ENCODE measurements around the gene ZNF385A.
"Not testable (repeated sequence)": the region's sequence is repeated elsewhere in the genome, so short reads cannot be mapped to it uniquely, and the experiment has no call there.

ZNF385A gene

GRCh38 chr12:54352891-54353874, 31.4 kb downstream of the ZNF385A start:
- DNase-seq, result no peak

DNA sequence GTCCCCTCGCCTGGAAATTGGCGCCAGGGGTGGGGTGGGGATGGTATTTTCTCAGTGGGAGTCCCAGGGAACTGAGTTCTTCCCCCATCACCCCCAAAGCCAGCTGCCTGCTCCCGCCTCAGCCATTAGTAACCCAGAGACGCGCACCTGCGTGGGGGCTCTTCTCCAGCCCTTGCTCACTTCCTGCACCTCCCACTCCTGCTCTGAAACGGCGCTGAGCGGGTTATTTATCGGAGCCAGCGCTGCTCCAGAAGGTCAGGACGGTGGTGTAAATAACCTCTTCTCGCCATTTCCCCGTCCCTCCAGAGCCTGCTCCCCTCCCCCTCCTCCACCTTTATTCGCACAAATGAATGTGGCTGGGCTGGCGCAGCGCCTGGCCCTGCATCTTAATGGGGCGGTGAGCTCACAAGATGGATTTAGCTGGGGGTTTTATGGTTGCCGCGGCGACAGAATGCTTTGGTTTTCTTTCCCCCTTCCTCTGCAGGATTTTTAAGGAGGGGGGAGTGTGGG, 32.5 kb downstream of the ZNF385A start:
- peak; percentile 70 for DNase-seq

- no peak for DNase-seq
Observed at GRCh38 chr12:54351341-54351740, 33.2 kb downstream of the ZNF385A start.

GRCh38 chr12:54350743-54351142, 33.8 kb downstream of the ZNF385A start:
- DNase-seq, result no peak

GRCh38 chr12:54349679-54350078, 34.9 kb downstream of the ZNF385A start:
- no peak for DNase-seq

GRCh38 chr12:54349036-54349435, 35.5 kb downstream of the ZNF385A start:
- DNase-seq, result no peak

GRCh38 chr12:54341378-54342300, 42.9 kb downstream of the ZNF385A start:
- no peak for DNase-seq

DNA sequence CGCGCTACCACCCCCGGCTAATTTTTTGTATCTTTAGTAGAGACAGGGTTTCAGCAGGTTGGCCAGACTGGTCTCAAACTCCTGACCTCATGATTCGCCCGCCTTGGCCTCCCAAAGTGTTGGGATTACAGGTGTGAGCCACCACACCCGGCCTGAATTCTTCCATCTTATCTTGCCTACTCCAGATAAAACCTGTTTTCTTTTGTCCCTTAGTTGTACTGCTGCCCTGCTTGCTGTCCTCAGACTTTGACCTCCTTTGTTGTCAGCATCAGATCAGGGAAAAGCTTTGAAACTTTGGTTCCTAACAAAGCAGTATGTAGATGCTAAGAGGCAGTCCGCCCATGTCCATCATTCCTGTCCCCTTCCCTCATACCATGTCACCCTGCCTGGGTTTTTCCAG, 43.7 kb downstream of the ZNF385A start:
- no peak for DNase-seq

DNA sequence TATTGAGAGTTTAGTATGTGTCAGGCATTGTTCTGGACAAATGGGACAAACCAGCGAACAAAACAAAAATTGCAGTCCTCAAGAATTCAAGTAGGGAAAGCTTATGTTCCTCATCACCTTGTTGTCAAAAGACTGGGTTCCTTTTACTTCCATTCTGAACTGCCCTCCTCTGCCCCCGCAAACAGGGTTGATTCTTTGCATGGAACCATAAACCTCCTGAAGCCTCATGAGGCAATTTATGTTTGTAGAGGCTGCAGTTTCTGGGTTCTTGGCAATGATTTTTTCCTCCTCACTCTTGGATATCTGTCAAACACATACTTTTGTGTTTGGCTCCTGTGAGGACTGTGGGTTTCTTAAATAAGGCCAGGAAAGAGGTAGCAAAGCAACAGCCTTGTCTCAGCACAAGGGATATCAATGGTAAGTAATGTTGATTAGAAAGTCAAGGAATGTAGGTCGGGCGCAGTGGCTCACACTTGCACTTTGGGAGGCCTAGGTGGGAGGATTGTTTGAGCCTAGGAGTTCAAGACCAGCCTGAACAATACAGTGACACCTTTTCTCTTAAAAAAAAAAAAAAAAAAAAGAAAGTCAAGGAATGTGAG, 45.7 kb downstream of the ZNF385A start:
- no peak for DNase-seq

DNA sequence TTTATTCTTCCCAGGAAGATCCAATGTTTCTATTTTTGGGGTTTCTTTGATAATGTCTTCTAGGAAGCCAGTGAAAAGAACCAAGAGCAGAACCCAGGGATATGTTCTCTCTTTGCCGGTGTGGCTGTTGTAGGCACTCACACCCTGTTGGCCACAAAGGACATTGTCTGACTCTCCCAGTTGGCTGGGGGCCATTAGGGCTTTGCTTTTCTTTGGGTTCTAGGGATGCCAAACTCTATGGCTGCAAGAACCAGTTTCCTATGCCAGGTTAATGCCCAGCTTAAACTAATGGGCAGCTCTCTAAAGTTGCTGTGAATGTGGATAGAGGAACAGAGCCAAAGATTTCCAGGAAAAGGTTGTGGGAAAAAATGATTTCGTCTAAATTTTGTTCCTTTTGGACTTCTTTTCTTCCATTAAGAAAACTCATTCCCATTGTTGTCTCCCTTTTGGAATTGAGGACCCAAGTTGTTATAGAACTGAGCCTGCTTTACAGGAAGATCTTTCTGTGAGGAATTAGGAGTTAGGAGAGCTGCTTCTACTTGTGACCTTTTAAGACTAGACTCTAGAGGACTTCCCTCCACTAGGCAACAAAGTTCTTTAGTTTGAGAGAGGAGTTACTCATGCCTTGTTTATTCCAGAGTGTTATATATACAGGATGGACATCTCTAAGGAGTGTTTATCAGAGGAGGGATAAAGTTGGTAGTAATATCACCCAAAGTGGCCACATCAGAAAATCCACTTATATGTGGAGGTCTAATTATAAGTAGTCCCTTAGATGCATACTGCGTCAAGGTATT, 46.5 kb downstream of the ZNF385A start:
- no peak for DNase-seq

DNA sequence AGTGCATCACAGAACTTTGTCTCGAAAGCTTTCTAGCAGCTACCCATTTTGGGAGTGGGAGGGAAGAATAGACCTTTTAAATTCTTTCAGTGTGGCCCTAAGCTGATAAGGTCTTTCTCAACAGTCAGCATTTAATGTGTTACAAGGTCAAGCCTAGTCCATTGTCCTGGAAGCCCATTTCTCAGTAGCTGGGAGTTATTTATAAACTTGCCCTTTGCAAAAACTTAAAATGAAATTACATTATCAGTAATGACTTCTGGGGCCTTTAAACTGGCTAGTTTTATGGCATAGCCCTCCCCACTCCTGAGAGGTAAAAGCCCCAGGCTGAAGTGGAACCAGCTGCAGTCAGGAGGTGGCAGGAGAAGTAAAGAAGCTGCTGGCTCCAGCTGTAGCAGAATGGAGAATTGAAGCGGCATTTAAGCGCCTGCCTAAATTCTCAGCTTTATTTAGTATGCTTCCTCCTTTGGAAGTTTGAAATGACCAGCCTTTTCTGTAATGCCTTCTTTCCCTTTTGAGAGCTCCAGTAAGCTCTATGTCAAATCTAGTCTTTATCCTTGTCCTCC, 47.2 kb downstream of the ZNF385A start:
- DNase-seq, result no peak

DNA sequence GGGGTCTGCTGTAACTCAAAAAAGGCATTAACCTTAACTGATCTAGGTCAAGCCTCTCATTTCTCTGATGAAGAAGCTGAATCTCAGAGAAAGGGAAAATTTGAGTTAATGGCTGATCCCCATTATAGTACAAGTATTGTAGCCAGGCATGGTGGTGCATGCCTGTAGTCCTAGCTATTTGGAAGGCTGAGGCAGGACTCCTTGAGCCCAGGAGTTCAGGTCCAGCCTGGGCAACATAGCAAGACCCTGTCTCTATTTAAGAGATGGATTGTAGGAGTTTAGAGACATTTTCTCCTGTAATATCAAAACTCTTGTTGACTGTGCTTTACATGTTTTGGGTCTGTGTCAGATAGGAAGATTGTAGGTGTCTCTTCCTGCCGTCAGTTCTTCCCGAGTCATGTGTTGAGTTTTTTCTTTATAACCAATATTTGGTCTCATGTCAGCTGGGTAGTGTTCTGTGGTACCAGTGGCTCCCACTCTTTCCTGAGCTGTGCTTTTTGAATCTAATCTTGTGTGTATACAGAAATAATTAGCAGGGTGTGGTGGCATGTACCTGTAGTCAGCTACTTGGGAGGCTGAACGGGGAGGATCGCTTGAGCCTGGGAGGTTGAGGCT, 51.0 kb downstream of the ZNF385A start:
- no peak for DNase-seq

DNA sequence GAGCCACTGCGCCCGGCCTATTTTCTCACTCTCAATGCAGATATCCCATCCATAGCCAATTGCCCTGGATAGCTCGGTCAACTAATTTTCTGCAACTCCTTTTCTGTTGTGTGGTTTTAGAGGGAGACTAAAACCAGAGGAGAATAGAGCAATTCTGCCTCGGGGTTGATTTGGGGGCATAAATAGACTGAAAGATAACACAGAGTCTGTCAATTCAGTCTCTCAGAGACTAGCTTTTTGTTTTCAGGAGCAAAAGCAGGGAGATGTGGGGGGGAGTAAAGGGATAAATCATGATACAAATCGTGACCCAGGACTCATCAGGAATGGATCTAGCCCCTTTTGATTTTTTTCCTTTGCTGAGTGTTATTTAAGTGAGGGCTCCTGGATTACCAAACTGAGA, 53.1 kb downstream of the ZNF385A start:
- no peak for DNase-seq

- no peak for DNase-seq
Observed at GRCh38 chr12:54330442-54330841, 54.1 kb downstream of the ZNF385A start.

GRCh38 chr12:54329759-54330158, 54.8 kb downstream of the ZNF385A start:
- no peak for DNase-seq

DNA sequence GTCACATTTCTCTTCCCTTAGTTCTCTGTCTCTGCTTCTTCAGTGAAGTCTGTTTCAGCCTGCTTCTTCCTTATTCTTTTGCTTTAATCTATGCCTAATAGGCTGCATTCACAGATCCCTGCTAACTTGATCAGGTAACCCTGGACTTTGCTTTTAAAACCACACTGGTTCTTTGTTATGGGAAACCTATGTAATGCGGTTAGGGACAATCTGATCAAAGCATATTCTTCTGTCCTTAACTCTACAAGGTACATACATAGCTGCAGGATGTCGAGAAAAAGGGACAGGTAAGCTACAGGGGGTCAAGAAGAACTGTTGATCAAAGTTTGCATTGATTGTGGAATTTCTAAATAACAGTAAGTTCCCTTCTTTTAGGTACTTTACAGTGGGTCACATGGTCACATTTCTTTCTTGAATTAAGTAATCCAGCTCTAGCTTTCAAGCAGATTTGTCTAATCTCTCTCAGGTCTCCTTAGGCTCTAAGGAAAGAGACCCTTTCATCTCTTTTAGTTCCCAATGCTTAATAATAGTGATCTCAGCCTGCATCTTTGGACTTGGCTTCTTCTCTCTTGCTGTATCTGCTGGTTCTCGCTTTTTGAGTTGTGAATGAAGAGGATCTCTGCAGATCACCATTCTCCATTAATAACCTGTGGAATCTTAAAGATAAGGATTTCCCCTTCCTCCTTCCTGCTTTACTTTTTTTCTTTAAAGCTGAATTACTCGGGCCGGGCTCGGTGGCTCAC, 55.8 kb downstream of the ZNF385A start:
- DNase-seq, result no peak

- not testable (repeated sequence) for DNase-seq
Observed at GRCh38 chr12:54325442-54326109, 59.0 kb downstream of the ZNF385A start.

- peak; percentile 97 for DNase-seq
Observed at GRCh38 chr12:54324617-54325441, 59.7 kb downstream of the ZNF385A start, which contains the start of gene COPZ1. Gene COPZ1, plus strand, starts transcription at chr12:54325131. Its CDS starts 33 bp downstream, at chr12:54325164.

GRCh38 chr12:54321363-54321762, 63.2 kb downstream of the ZNF385A start:
- no peak for DNase-seq

All from activated effector memory CD4-positive, alpha-beta T cell treated with anti-CD3 and anti-CD28 coated beads, Interleukin-2, amount 50 U/mL, for 16 hours (primary cell).